ENCODE data around the gene NSMF. TPM values are rescaled to one million over a fixed set of nuclear protein-coding genes. Genes with fewer than 3 reads are reported as not detected.

The NSMF gene
- polyA plus RNA-seq, 1 donor (not counting 4 experiments of a cell fraction or from before 2014, with no cell fraction given), result 29.5 TPM

DNA sequence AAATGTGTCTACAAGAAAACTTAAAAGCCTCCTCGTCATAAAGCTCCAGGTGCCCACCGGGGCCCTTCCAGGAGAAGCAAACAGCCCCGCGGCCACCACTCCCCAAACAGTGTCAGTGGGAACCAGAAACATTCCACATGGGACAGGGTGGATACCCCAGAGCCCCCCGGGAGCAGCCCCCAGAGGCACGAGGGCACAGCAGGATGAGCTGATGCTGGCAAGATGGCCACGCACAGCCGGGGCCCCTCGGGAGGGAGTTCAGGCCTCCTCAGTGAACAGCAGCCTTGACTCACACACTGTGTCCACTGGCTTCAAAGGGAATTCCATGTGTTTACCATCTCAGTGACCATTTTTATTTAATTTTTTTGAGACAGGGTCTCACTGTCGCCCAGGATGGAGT is 46.7 kb downstream of the NSMF start:
- Histone ChIP-seq H3K9me1 (ENCODE audit: control insufficient read depth, extremely low read depth, insufficient read depth, low read length) (no peaks in the 10 kb centered on the region), H3K9ac (ENCODE audit: control insufficient read depth, extremely low read depth, insufficient read depth, low read length) (no peak overlapping the region), H3K27ac (ENCODE audit: control insufficient read depth, insufficient read depth, low read length) (no peak overlapping the region), H3K4me2 (ENCODE audit: control insufficient read depth, extremely low read depth, insufficient read depth, low read depth, low read length) (no peak overlapping the region), H2AFZ (ENCODE audit: control insufficient read depth, low read length) (no peak overlapping the region), H3K9me3 (ENCODE audit: control insufficient read depth, low read depth, low read length) (no peaks in the 10 kb centered on the region), H3K4me1 (ENCODE audit: control insufficient read depth, extremely low read depth, insufficient read depth, low read length) (peaks cover 16% of the 10 kb centered on the region), H3K36me3 (ENCODE audit: control insufficient read depth in 2 of 2, extremely low read depth in 1 of 2, insufficient read depth in 2 of 2, low read length in 2 of 2) (no peaks in the 10 kb centered on the region), H3K79me2 (ENCODE audit: control insufficient read depth, insufficient read depth, low read length) (peaks cover 7% of the 10 kb centered on the region), H3K27me3 (ENCODE audit: control insufficient read depth, extremely low read depth, insufficient read depth, low read length) (peaks cover 1% of the 10 kb centered on the region), H4K20me1 (ENCODE audit: control insufficient read depth, extremely low read depth, insufficient read depth, low read length) (no peaks in the 10 kb centered on the region), H3K4me3 (ENCODE audit: control insufficient read depth in 2 of 3, extremely low read depth in 1 of 3, insufficient read depth in 2 of 3, low read depth in 1 of 3, low read length in 3 of 3) (no peak overlapping the region)
- FAIRE-seq, result no peak
- TF ChIP-seq EZH2 (IDR thresholded peaks at IDR 0.05; ENCODE audit: low read length), result no peak
- TF ChIP-seq, protein P1, sequence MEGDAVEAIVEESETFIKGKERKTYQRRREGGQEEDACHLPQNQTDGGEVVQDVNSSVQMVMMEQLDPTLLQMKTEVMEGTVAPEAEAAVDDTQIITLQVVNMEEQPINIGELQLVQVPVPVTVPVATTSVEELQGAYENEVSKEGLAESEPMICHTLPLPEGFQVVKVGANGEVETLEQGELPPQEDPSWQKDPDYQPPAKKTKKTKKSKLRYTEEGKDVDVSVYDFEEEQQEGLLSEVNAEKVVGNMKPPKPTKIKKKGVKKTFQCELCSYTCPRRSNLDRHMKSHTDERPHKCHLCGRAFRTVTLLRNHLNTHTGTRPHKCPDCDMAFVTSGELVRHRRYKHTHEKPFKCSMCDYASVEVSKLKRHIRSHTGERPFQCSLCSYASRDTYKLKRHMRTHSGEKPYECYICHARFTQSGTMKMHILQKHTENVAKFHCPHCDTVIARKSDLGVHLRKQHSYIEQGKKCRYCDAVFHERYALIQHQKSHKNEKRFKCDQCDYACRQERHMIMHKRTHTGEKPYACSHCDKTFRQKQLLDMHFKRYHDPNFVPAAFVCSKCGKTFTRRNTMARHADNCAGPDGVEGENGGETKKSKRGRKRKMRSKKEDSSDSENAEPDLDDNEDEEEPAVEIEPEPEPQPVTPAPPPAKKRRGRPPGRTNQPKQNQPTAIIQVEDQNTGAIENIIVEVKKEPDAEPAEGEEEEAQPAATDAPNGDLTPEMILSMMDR (optimal IDR thresholded peaks at IDR 0.05 in 1 of 3, IDR thresholded peaks at IDR 0.05 in 1 of 3, conservative IDR thresholded peaks at IDR 0.05 in 1 of 3; ENCODE audit: extremely low read depth in 1 of 3, insufficient read depth in 2 of 3, low read length in 3 of 3), result no peak
- no peak for DNase-seq (ENCODE audit: low read depth, low spot score)
- dilution Hi-C loops (cut with MboI; ENCODE audit: extremely low pct_ligation_motif_present, low sequenced_read_pairs), result no loop called here

DNA sequence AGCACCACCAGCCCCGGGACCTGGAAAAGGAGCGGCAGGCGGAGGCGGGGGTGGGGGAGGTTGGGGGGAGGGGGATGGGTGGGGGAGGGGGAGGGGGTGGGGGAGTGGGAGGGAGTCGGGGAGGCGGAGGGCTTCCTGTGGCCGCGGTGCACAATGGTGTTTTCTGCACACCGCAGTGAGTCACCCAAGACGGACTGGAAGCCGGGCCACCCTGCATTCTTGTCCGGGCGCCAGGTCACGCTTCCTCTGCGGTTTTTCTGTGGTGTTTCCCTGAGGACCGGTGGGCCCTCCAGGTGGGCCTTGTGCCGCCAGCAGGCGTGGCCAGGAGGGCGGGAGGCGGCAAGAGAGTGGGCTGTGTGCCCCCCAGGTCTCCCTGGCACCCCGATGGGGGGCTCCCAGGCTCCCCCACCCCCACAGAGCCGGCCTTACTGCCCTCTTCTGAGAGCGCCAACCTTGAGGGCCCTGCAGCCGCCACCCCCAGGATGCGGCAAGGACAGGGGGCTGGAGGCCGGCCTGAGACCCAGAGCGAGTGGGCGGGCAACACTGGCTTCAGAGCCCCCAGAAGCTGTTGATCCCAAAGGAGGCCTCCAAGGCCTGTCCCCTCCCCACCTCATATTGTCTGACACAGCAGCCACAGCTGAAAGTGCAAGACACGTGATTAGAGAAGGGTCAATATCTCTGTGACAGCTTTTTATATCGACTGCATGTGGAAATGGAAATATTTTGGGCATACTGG is 47.3 kb downstream of the NSMF start:
- FAIRE-seq, result no peak
- H3K9me1 ChIP-seq (ENCODE audit: control insufficient read depth, extremely low read depth, insufficient read depth, low read length), result no peaks in the 10 kb centered on the region
- dilution Hi-C loops (cut with MboI; ENCODE audit: extremely low pct_ligation_motif_present, low sequenced_read_pairs), result no loop called here
- peak overlapping the region; percentile 9 for H3K9ac ChIP-seq (ENCODE audit: control insufficient read depth, extremely low read depth, insufficient read depth, low read length)
- no peaks in the 10 kb centered on the region for H3K36me3 ChIP-seq (ENCODE audit: control insufficient read depth in 2 of 2, extremely low read depth in 1 of 2, insufficient read depth in 2 of 2, low read length in 2 of 2)
- no peak for TF ChIP-seq EZH2 (IDR thresholded peaks at IDR 0.05; ENCODE audit: low read length)
- TF ChIP-seq, protein P1 (optimal IDR thresholded peaks at IDR 0.05 in 1 of 3, IDR thresholded peaks at IDR 0.05 in 1 of 3, conservative IDR thresholded peaks at IDR 0.05 in 1 of 3; ENCODE audit: extremely low read depth in 1 of 3, insufficient read depth in 2 of 3, low read length in 3 of 3), result no peak
- peaks cover 4% of the 10 kb centered on the region for H3K79me2 ChIP-seq (ENCODE audit: control insufficient read depth, insufficient read depth, low read length)
- no peaks in the 10 kb centered on the region for H4K20me1 ChIP-seq (ENCODE audit: control insufficient read depth, extremely low read depth, insufficient read depth, low read length)
- H3K9me3 ChIP-seq (ENCODE audit: control insufficient read depth, low read depth, low read length), result no peaks in the 10 kb centered on the region
- no peak overlapping the region for H3K4me3 ChIP-seq (ENCODE audit: control insufficient read depth in 2 of 3, extremely low read depth in 1 of 3, insufficient read depth in 2 of 3, low read depth in 1 of 3, low read length in 3 of 3)
- no peak overlapping the region for H2AFZ ChIP-seq (ENCODE audit: control insufficient read depth, low read length)
- no peak for DNase-seq (ENCODE audit: low read depth, low spot score)
- H3K27me3 ChIP-seq (ENCODE audit: control insufficient read depth, extremely low read depth, insufficient read depth, low read length), result peaks cover 5% of the 10 kb centered on the region
- no peak overlapping the region for H3K4me2 ChIP-seq (ENCODE audit: control insufficient read depth, extremely low read depth, insufficient read depth, low read depth, low read length)
- peaks cover 16% of the 10 kb centered on the region for H3K4me1 ChIP-seq (ENCODE audit: control insufficient read depth, extremely low read depth, insufficient read depth, low read length)
- peak overlapping the region; percentile 26 for H3K27ac ChIP-seq (ENCODE audit: control insufficient read depth, insufficient read depth, low read length)

All from keratinocyte (primary cell).